Measurements from ENCODE around the gene SAMD4B.

The SAMD4B gene

DNA sequence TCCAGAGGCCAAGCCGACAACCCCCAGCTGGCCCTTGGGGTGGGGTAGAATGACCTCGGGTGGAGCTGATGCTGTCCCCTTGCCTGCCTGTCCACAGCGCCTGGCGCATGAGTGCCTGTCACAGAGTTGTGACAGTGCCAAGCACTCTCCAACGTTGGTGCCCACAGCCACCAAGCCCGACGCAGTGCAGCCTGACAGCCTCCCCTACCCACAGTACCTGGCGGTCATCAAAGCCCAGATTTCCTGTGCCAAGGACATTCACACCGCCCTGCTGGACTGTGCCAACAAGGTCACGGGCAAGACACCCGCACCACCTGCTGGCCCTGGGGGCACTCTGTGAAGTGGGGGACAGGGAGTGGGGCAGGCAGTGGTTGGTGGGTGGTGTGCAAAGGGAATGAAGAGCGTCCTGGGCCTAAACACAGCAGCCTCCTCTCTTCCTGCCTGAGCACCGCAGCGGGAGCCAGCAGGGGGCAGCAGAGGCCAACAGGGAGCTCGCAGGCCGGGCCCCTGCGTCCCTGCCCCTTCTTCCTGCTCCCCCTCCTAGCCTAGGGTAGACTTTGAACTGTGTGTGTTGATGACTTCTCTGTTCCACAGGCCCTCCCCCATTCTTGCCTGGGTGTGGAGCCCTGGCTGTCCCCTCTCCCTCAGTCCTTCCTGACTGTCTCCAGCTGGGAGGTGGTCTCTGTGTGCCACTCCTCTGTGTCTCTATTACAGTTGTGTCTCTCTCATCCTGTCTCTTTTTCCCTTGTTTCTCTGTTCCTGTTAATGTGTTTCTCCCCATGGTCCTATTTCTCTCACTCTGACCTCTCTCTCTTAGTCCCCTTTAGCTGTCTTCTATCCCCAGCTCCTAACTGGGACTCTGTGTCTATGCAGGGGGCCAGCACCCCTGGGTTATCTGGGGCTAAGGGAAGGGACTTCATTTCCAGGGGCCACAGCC, 55.4 kb downstream of the SAMD4B start:
- DNase-seq, result peak; percentile 51 to 65

DNA sequence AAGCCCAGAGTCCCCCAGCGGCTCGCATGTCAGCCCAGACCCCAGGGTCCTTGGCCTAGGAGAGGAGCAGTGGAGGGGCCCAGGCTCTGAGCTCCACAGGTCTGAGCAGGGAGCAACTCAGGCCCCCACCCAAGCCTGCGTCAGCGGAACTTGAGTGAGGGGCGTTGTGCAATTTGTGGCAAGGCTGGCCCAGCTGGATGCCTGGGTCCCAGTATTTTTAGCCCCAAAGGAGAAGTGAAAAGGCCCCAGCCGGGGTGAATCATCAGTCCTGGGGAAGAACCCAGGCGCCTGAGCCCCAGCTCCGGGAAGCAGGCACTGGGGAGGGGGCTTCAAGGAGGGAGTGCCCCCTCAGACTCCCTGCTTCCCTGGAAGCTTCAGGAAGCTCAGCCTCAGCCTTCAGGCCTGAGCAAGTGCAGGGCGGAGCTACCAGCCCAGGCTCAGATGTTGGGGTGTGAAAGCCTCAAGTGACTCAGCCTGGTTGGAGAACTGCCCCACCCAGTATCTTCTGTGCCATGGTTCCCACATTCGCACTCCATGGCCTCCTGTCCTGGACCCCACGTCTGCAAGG, 56.2 kb downstream of the SAMD4B start:
- no peak for DNase-seq

DNA sequence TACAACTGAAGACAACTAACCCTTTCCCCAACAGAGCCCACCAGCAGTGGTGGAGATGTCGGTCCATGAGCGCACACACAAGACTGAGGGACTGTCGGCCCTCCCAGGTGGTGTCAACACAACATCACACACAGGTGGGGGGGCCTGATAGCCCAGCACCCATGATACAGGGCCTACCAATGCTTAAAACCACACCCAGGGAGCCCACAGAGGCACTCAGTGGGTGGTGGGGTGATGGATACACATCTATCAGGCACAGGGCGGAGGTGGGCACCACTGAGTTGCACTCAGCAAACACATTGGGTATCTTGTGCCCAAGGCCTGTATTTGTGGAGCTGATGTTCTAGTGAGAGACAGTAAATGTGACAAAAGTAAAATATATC, 57.4 kb downstream of the SAMD4B start:
- DNase-seq, result no peak

DNA sequence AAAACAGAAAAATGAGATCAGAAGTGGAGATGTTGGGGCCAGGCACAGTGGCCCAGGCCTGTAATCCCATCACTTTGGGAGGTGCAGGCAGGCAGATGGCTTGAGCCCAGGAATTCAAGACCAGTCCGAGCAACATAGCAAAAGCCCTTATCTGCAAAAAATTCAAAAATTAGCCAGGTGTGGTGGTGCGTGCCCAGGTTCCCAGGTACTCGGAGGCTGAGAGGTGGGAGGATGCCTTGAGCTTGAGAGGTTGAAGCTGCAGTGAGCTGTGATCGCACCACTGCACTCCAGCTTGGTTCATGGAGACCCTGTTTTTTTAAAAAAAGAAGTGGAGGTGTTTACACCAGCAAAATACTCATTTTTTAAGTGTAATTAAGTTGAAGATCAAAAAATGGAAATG, 57.8 kb downstream of the SAMD4B start:
- DNase-seq, result no peak

DNA sequence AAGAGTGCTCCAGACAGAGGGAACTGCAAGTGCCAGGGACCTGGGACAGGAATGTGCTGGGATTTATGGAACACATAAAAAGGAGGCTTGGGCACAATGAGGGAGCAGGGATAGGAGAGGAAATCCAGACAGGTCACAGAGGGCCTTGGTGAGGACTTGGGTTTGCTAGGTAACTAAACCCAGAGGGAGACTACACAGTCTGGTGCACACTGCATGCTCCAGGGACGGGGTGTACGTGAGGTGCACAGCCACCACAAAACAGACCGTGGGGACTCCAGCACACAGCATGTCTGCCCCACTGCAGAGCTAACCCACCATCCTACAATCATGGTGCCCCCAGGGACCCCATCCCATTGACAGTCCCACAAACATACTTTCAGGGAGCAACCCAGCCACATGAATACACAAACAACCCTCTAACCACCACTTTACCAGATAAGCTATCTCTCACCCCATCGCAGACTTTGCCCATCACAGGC, 58.9 kb downstream of the SAMD4B start:
- no peak for DNase-seq

DNA sequence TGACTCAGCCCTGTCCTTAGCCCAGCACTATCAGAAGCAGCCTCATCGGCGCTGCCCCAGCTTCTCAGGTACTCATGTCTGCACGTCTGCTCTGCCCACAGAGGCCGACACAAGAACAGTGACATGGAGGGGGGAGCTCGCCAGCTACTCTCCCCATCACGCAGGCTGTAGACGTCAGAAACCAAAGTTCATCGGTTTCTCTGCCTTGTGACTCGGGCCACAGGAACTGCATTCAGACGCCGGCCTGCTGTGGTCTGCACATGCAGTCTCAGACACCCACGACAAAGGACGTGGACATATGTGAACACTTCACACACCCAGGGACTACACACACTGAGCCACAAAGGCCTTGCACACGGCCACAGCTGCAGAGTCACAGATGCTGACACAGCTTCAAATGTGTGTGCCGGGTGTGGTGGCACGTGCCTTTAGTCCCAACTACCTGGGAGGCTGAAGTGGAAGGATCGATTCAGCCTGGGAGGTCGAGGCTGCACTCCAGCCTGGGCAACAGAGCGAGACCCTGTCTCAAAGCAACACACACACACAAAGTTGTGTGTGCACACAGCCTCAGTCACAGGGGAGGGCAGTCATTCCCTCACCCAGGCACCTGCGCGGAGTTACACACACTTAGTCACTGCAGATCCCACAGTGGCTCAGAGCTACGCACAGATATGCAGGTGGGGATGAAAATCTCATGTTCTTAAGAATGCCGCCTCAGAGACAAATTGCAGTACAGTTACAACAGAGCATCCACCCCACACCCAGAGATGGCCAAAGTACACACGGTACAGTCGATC, 59.5 kb downstream of the SAMD4B start:
- no peak for DNase-seq

DNA sequence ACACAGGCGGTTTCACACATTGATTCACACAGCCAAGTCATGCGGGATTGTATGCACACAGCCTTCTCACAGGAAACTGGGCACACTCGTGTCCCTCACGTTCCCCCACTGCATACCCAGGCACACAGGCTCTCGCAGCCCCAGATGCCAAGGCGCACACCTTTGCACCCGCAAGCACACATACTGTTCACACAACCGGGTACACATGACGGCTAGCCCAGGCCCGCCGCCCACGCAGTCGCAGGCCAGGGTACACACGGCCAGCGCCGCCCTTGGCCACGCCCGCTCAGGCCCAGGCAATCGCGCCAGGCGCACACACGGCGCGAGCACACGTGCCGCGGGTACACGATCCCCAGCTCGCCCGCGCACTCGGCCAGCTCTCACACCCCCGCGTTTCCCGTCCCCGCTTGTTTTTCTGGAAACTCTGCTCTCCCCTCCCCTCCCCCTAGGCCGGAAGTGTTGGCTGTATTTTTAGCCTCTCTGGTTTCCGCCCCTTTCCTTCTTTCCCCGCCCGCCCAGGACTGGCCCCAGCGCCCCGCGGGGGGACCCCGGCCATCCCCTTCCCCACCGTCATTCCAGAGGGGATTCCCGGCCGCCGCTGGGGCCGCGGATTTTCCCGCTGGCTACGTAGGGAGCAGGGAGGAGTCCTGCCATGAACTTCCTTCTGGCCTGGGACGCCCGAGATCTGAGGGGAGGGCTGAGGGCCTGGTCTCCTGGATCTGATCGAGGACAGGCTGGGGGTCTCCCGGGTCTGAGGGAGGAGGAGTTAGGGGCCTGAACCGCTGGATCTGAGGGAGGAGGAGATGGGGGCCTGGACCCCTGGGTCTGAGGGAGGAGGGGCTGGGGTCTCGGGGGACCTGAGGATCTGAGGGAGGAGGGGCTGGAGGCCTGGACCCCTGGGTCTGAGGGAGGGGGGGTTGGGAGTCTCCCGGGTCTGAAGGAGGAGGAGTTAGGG, 60.4 kb downstream of the SAMD4B start:
- peak; percentile 72 to 75 for DNase-seq

DNA sequence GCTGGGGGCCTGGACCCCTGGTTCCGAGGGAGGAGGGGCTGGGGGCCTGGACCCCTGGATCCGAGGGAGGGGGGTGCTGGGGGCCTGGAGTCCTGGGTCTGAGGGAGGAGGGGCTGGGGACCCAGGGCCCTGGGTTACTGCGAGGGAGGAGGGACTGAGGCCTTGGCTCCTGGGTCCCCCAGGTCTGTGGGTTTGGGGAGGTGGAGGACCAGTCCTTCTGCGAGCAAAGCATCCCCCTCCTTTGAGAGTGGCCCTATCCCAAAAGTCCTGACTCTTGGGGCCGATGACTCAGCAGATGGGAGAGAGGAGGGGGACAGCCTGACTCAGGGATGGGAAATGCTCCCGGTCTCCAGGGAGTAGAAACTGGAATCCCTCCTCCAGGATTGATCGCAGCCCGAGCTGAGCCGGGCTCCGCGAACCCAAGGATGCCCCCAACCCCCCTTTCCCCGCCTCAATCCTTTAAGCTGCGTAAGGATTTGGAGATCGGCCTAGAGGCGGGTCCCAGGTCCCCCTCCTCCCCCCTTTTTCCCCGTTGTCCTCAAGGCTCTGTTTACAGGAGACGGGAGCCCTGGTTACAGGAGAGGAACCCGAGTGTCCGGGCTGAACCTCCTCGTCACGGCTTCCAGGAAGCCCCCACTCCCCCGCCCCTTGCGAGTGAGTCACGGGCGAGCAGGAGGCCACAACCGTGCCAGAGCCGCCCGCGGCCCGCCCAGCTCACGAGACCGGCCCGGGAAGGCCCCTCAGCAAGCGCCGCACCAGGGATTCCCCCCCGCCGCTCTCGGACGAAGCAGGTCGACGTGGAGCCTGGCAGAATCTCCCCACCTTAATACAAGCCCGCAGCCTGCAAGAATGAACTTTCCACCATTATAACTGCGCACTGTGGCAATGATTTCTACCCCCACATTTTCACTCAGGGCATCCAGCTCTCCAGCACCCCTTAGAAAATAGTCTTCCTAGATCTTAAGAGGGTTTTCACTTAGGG, 61.4 kb downstream of the SAMD4B start:
- no peak for DNase-seq

DNA sequence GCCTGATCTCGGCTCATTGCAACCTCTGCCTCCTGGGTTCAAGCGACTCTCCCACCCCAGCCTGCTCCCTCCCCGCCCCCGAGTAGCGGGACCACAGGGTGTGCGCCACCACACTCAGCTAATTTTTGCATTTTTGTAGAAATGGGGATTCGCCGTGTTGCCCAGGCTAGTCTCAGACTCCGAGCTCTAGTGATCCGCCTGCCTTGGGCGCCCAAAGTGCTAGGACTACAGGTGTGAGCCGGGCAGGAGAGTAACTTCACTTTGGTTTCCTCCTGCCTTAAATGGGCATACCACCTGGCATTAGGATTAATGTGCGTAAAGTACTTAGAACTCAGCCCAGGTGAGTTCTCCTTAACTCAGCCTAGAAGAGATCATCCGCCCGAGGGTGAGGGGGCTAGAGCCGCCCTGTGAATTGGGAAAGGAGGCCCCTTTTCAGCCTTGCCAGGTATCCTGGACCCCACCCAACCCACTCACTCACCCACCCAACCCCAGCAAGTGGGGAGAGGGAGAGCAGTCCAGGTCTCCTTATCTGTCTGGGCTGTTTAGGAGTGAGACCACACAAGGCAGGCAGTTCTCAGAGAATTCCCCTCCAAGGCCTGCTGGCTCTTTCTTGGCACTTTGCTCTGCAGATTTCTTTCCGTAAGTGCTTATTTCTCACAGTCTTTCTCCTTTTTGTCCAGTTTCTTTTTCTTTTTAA, 63.2 kb downstream of the SAMD4B start:
- DNase-seq, result no peak

DNA sequence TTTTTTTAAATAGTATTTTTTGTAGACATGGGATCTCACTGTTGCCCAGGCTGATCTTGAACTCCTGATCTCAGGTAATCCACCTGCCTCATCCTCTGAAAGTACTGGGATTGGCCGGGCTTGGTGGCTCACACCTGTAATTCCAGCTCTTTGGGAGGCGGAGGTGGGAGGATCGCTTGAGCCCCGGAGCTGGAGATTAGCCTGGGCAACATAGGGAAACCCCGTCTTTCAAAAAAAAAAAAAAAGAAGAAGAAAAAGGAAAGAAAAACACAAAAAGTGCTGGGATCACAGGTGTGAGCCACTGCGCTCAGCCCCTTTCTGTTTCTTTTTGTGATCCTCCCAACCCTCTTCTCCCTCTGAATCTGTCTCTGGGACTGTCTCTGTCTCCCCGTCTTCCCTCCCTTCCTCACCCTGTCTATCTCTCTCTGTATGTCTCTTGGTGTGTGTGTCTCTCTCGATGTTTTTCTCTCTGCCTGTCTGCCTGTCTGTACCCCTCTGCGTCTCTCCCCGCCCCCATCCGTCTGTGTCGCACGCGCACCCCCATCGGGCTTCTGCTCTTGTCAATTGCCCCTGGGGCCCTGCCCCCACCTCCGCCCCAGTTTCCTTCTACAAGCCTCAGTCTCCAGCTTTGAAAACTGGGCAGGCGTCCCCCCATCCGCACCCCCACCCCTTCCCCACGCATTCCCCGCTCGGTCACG, 63.9 kb downstream of the SAMD4B start:
- DNase-seq, result no peak

DNA sequence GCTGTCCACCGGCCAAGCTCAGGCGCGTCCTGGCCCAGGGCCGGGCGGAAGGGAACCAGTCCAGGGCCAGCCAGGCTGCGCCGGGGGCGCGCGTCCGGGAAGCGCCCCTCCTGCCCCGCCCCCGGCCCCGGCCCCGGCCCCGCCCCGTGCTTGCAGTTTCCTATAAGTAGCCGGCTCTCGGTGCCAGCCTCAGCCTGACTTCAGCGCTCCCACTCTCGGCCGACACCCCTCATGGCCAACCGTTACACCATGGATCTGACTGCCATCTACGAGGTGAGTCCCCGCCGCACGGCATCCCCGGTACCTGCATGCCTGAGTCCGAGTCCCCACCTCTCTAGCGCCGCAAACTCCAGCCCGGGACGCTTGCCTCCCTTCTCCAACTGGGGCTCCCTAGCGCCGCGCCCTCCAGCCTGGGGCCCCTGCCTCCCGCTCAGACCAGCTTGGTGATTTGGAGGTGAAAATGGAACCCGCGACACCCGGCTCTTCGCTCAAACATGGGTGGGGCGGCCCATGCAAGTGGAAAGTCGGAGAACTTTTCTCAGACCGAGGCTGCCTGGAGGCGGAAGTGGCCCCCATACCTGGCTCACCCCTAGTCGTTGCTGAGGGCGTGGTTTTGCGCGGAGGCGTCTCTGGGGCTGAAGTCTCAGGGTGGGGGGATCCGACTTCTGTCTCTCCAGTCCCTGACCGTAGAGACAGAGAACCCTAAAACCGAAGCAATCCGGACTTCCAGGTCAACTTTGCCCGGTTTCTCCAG, 64.6 kb downstream of the SAMD4B start, which contains the start of gene ZFP36:
Gene ZFP36 (plus strand): TSS at position 192 of the 754 bp plus-strand sequence. CDS start 58 bp downstream, at position 250.
- DNase-seq, result peak; percentile 48 to 61

DNA sequence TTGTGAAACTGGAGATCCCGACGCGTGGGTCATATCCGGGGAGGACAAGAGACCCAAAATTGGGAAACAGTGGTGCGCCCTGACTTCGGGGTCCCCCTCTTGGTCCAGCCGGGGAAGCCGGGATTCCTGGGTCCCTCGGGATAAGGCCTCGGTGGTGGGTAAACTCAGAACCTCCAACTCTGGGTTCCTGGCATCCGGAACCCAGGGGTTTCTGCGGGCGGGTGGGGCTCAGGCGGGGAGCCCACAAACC, 65.1 kb downstream of the SAMD4B start:
- no peak for DNase-seq

DNA sequence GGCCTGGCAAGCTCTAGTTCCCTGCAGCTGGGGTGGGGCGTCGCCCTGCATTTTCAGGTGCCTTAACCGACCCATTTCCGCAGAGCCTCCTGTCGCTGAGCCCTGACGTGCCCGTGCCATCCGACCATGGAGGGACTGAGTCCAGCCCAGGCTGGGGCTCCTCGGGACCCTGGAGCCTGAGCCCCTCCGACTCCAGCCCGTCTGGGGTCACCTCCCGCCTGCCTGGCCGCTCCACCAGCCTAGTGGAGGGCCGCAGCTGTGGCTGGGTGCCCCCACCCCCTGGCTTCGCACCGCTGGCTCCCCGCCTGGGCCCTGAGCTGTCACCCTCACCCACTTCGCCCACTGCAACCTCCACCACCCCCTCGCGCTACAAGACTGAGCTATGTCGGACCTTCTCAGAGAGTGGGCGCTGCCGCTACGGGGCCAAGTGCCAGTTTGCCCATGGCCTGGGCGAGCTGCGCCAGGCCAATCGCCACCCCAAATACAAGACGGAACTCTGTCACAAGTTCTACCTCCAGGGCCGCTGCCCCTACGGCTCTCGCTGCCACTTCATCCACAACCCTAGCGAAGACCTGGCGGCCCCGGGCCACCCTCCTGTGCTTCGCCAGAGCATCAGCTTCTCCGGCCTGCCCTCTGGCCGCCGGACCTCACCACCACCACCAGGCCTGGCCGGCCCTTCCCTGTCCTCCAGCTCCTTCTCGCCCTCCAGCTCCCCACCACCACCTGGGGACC, 65.6 kb downstream of the SAMD4B start:
- DNase-seq, result no peak

DNA sequence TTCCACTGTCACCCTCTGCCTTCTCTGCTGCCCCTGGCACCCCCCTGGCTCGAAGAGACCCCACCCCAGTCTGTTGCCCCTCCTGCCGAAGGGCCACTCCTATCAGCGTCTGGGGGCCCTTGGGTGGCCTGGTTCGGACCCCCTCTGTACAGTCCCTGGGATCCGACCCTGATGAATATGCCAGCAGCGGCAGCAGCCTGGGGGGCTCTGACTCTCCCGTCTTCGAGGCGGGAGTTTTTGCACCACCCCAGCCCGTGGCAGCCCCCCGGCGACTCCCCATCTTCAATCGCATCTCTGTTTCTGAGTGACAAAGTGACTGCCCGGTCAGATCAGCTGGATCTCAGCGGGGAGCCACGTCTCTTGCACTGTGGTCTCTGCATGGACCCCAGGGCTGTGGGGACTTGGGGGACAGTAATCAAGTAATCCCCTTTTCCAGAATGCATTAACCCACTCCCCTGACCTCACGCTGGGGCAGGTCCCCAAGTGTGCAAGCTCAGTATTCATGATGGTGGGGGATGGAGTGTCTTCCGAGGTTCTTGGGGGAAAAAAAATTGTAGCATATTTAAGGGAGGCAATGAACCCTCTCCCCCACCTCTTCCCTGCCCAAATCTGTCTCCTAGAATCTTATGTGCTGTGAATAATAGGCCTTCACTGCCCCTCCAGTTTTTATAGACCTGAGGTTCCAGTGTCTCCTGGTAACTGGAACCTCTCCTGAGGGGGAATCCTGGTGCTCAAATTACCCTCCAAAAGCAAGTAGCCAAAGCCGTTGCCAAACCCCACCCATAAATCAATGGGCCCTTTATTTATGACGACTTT, 66.4 kb downstream of the SAMD4B start:
- DNase-seq, result peak in 1 of 2 experiments; percentile 18

DNA sequence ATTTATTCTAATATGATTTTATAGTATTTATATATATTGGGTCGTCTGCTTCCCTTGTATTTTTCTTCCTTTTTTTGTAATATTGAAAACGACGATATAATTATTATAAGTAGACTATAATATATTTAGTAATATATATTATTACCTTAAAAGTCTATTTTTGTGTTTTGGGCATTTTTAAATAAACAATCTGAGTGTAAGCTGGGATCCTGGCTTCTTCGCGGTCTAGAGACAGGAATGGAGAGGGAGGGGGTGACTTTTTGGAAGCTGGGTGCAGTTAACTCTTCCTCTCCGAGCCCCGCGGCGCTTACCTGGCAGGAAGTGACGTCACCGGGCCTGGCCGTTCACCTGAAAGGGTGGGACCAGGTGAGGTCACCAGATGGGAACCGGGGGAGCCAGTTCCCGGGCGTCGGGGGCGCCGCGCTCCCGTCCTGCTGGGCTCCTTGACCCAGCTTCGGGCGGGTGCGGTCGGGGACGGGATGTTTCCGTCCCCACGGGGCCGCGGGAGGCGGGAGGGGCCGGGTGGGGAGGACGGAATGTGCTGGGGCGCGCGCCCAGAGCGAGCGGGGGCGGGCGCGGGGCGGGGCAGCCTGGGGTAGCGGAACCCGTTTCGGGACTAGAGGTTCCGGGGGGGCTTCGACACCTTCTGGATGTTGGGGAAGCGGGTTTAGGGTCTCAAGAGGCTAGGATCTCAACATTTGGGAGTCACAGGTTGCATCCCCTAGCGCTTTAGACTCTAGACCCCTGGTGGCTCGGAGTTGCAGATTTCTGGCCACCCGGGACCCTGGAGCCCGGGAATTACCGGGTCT, 67.2 kb downstream of the SAMD4B start:
- DNase-seq, result peak; percentile 91 to 92

DNA sequence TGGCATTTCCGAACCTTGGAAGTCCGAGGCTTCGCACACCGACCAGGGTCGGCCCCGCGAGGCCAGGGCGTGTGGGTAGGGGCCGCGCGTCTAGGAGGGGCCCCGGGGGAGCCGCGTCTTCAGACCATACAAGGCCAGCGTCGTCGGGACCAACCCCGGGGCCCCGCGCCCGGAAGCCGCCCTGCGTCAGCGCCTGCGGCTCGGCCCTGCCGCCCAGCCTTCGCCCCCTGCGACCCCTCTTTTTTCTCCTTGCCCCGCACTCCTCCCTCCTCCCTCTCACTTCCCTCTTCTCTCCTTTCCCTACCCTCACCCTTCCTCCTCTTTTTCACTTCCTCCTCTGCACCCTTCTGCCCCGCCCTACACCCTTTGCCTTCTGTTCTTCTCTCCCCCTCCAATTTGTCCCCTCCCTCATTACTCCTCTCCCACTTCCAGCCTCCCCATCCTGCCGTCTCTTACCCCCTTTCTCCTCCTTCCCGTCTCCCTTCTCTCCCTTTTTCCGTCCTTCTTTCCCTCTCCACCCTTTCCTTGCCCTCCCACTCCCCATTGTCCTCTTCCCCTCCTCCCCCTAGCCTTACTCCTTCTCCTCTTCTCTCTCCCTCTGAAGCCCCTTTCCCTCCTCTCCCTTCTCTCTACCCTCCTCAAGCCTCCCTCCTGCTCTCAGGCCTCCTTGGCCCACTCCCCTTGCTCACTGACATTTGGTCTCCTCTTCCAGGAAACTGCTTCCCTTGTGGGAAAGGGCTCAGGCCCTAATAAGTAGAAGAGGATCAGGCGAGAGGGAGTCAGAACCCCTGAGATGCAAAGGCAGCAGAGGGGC, 68.0 kb downstream of the SAMD4B start:
- DNase-seq, result no peak
